Measurements from ENCODE around the gene SMTNL2.
A peak's percentile ranks its signal among the peaks of the same experiment; 100 is the strongest.
"Not testable (repeated sequence)": the region's sequence is repeated elsewhere in the genome, so short reads cannot be mapped to it uniquely, and the experiment has no call there.

Gene SMTNL2

GRCh38 chr17:4641297-4642195 is 57.2 kb downstream of the SMTNL2 start, which contains the start of gene ALOX15:
Gene ALOX15 (minus strand): TSS chr17:4641678. CDS start chr17:4641651, 27 bp downstream.
- H3K27ac Mint-ChIP-seq = peak within 1 kb of the TSS; percentile 25
- peaks cover 0 to 1% of the 10 kb centered on the region in 2 donors for H3K9me3 Mint-ChIP-seq
- H3K36me3 Mint-ChIP-seq = peaks cover 0 to 3% of the 10 kb centered on the region in 2 donors
- no peak for ATAC-seq (replicated peaks)
- H3K27me3 Mint-ChIP-seq = peaks cover 63 to 82% of the 10 kb centered on the region in 2 donors
- peak within 1 kb of the TSS; percentile 17 to 37 for H3K4me3 Mint-ChIP-seq
- no peak for DNase-seq
- peaks cover 24 to 41% of the 10 kb centered on the region in 2 donors for H3K4me1 Mint-ChIP-seq

DNA sequence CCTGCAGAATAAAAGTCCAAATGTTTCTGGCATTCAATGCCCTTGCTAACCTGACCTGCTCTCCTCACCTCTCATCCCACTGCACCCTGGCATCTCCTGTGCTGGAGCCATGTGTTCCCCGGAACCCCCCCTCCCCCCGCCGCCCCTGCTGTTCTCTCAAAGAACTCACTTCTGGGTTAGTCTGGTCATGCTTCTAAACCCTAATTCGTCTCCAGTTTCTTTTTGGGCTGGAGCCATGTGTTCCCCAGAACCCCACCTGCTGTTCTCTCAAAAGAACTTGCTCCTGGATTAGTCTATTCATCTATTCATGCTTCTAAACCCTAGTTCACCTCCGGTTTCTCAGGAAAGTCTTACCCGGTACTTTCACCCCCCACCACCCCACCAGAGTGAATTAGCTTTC is 58.0 kb downstream of the SMTNL2 start:
- Mint-ChIP-seq H3K9me3 (peaks cover 0 to 1% of the 10 kb centered on the region in 2 donors), H3K36me3 (peaks cover 0 to 3% of the 10 kb centered on the region in 2 donors), H3K27me3 (peaks cover 65 to 88% of the 10 kb centered on the region in 2 donors), H3K27ac (no peak overlapping the region), H3K4me3 (no peak overlapping the region), H3K4me1 (peaks cover 19 to 34% of the 10 kb centered on the region in 2 donors)
- DNase-seq (no peak), ATAC-seq (replicated peaks) (no peak)

DNA sequence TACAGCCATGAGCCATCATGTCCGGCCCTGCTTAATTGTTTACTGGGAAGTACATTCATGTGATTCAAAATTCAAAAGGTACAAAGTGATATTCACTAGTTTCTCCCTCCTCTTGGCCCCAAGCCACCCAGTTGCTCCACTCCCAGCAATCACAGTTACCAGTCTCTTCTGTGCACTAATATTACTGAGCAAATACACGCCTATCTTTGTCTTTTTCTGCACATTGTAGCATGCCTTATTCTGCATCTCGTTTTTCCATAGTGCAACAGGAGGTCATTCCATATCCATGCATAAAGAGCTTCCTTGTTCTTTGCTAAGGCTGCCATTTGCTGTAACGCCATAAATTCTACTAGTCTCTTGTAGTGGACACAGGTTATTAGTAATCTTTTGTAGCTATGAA is 59.3 kb downstream of the SMTNL2 start:
- H3K4me1 Mint-ChIP-seq = peaks cover 15 to 27% of the 10 kb centered on the region in 2 donors
- H3K27ac Mint-ChIP-seq = no peak overlapping the region
- H3K27me3 Mint-ChIP-seq = peaks cover 64 to 81% of the 10 kb centered on the region in 2 donors
- ATAC-seq (replicated peaks) = no peak
- no peak overlapping the region for H3K4me3 Mint-ChIP-seq
- DNase-seq = no peak
- H3K36me3 Mint-ChIP-seq = no peaks in the 10 kb centered on the region
- peaks cover 0 to 1% of the 10 kb centered on the region in 2 donors for H3K9me3 Mint-ChIP-seq

- Mint-ChIP-seq H3K27ac (no peak overlapping the region), H3K36me3 (no peaks in the 10 kb centered on the region), H3K27me3 (peaks cover 68 to 74% of the 10 kb centered on the region in 2 donors), H3K4me1 (peaks cover 8 to 14% of the 10 kb centered on the region in 2 donors), H3K4me3 (no peak overlapping the region), H3K9me3 (peaks cover 0 to 1% of the 10 kb centered on the region in 2 donors)
- DNase-seq (no peak), ATAC-seq (replicated peaks) (no peak)
Observed at GRCh38 chr17:4645642-4646041, 61.3 kb downstream of the SMTNL2 start.

- peaks cover 46 to 59% of the 10 kb centered on the region in 2 donors for H3K27me3 Mint-ChIP-seq
- DNase-seq (no peak), ATAC-seq (replicated peaks) (no peak)
- H3K4me1 Mint-ChIP-seq = no peaks in the 10 kb centered on the region
- no peak overlapping the region for H3K4me3 Mint-ChIP-seq
- H3K9me3 Mint-ChIP-seq = peaks cover 0 to 1% of the 10 kb centered on the region in 2 donors
- H3K27ac Mint-ChIP-seq = no peak overlapping the region
- H3K36me3 Mint-ChIP-seq = no peaks in the 10 kb centered on the region
Observed at GRCh38 chr17:4648741-4649140, 64.4 kb downstream of the SMTNL2 start.

- DNase-seq (no peak), ATAC-seq (replicated peaks) (no peak)
- H3K9me3 Mint-ChIP-seq = no peaks in the 10 kb centered on the region
- H3K27ac Mint-ChIP-seq = no peak overlapping the region
- H3K4me3 Mint-ChIP-seq = no peak overlapping the region
- H3K36me3 Mint-ChIP-seq = no peaks in the 10 kb centered on the region
- peaks cover 25 to 32% of the 10 kb centered on the region in 2 donors for H3K27me3 Mint-ChIP-seq
- no peaks in the 10 kb centered on the region for H3K4me1 Mint-ChIP-seq
Observed at GRCh38 chr17:4652997-4653396, 68.7 kb downstream of the SMTNL2 start.

DNA sequence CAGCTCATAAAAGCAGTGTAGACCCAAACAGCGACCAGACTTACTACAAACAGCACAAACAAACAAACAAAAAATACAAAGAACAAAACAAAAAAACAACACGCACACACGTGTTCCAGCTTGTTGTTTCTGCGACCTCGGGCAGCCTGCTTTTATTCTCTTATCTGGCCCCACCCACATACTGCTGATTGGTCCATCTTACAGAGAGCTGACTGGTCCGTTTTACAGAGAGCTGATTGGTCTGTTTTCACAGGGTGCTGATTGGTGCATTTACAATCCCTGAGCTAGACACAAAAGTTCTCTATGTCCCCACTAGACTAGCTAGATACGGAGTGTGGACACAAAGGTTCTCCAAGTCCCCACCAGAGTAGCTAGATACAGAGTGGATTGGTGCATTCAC is 71.6 kb downstream of the SMTNL2 start:
- not testable (repeated sequence) for H3K4me3 Mint-ChIP-seq; H3K9me3 Mint-ChIP-seq; H3K27ac Mint-ChIP-seq; ATAC-seq (replicated peaks); H3K36me3 Mint-ChIP-seq; DNase-seq; H3K4me1 Mint-ChIP-seq
- peaks cover 19 to 30% of the 10 kb centered on the region in 2 donors for H3K27me3 Mint-ChIP-seq

DNA sequence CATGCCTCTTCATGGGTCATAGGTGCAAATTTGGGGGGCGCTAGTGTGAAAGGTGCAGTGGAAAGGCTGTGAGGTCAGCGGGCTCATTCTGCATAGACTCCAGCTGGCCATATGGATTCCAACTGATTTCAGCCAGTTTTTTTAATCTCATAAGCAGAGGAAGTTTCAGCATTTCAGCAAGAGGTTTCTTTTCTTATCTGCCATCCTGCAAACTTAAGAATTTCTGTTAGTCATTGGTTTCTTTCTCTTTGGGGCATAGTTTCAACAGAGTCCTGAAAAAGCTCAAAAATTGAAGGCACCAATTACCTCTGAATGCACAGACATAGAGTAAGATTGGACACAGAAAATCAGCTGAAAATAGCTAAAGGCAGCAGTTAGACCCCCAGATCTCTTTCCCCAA is 73.3 kb downstream of the SMTNL2 start:
- H3K4me3 Mint-ChIP-seq = no peak overlapping the region
- H3K27me3 Mint-ChIP-seq = peaks cover 13 to 22% of the 10 kb centered on the region in 2 donors
- no peaks in the 10 kb centered on the region for H3K9me3 Mint-ChIP-seq
- ATAC-seq (replicated peaks) (no peak), DNase-seq (no peak)
- H3K27ac Mint-ChIP-seq = no peak overlapping the region
- H3K4me1 Mint-ChIP-seq = peaks cover 4 to 7% of the 10 kb centered on the region in 2 donors
- H3K36me3 Mint-ChIP-seq = no peaks in the 10 kb centered on the region
